ENCODE results near the gene MAJIN.

DNA sequence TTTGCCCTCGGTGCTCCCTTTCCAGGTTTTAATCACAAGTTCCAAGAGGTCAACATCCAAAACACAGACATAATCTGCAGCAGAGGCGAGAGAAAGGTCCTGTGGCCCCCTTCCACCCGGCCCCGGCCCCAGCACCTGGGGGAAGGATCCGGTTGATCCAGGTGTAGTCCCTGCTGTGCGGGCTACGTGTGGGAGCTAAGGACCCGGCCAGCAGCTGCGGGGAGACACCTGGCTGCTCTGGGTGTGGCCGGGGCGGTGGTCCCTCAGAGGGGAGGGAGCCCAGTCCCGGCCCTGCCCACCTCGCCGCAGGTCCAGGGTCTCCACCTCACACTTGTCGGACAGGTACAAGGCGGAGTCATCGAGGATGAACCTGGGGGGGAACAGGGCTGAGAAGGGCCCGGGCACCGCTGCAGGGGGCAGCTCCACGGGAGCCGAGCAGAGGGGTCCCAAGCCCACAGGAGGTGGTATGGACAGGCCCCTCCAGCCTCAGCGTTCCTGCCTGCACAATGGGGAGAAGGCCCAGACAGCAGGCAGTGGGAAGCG, 68.5 kb downstream of the MAJIN start:
- TF ChIP-seq, protein P1, sequence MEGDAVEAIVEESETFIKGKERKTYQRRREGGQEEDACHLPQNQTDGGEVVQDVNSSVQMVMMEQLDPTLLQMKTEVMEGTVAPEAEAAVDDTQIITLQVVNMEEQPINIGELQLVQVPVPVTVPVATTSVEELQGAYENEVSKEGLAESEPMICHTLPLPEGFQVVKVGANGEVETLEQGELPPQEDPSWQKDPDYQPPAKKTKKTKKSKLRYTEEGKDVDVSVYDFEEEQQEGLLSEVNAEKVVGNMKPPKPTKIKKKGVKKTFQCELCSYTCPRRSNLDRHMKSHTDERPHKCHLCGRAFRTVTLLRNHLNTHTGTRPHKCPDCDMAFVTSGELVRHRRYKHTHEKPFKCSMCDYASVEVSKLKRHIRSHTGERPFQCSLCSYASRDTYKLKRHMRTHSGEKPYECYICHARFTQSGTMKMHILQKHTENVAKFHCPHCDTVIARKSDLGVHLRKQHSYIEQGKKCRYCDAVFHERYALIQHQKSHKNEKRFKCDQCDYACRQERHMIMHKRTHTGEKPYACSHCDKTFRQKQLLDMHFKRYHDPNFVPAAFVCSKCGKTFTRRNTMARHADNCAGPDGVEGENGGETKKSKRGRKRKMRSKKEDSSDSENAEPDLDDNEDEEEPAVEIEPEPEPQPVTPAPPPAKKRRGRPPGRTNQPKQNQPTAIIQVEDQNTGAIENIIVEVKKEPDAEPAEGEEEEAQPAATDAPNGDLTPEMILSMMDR (IDR thresholded peaks at IDR 0.05; ENCODE audit: insufficient read depth, low read length, poor library complexity, severe bottlenecking), result no peak
- no peak for TF ChIP-seq EZH2phosphoT487 (conservative IDR thresholded peaks at IDR 0.05; ENCODE audit: low read length)
